Right lobe of liver (tissue), 4 donors: Measurements from ENCODE around the gene MRPL20.

Experiments
- POLR2A ChIP-seq: fragments of 450-650 bp; IDR thresholded peaks from one replicate; pipeline ENCODE4 v1.6.1; 2017; ENCODE audit warnings: antibody characterized with exemption, mild to moderate bottlenecking
- TF ChIP-seq, protein P1 (sequence below), 4 donors: fragments of 200-600 bp in 3 of 4; fragments of 450-650 bp in 1 of 4; IDR thresholded peaks; one replicate each; pipeline versions ENCODE4 v1.5.1 to v1.8.0; 2016 to 2022; ENCODE audit warnings: antibody characterized with exemption in 4 of 4, mild to moderate bottlenecking in 2 of 4
- donor health status: DM: no; HTN: no; CAD: no.
- donor health status: DM: no; HTN: no; CAD: no.
- donor health status: DM: no; HTN: yes; CAD: no.

DNA sequence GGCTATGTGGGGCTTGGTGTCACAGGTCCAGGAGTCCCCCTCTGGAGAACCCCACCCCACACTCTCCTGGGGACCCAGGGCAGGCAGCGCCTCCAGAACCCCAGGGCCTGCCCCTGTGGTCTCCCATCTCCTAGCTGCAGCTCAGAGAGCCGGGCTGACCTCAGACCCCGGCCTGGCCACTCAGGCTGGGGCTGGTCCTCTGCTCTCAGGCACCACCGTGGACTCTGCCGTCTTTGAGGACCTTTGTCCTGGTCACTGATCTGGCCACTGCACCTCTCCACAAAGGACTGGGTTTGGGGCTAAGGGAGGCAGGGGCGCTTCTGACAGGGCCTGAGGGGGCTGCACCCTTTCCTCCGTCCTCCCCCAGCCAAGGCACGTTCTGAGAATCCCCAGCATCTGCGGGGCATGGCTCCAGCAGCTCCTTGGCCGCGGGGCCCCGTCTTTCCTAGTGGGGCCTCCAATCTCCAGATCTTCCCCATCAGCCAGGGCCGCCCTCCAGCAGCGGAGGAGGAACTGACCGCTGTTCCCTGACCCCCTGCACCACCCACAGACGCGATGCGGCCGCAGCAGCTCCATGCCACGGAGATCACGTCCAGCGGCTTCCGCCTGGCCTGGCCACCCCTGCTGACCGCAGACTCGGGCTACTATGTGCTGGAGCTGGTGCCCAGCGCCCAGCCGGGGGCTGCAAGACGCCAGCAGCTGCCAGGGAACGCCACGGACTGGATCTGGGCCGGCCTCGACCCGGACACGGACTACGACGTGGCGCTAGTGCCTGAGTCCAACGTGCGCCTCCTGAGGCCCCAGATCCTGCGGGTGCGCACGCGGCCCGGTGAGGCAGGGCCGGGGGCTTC is 31.7 kb upstream of the MRPL20 start:
- TF ChIP-seq, protein P1, sequence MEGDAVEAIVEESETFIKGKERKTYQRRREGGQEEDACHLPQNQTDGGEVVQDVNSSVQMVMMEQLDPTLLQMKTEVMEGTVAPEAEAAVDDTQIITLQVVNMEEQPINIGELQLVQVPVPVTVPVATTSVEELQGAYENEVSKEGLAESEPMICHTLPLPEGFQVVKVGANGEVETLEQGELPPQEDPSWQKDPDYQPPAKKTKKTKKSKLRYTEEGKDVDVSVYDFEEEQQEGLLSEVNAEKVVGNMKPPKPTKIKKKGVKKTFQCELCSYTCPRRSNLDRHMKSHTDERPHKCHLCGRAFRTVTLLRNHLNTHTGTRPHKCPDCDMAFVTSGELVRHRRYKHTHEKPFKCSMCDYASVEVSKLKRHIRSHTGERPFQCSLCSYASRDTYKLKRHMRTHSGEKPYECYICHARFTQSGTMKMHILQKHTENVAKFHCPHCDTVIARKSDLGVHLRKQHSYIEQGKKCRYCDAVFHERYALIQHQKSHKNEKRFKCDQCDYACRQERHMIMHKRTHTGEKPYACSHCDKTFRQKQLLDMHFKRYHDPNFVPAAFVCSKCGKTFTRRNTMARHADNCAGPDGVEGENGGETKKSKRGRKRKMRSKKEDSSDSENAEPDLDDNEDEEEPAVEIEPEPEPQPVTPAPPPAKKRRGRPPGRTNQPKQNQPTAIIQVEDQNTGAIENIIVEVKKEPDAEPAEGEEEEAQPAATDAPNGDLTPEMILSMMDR (IDR thresholded peaks at IDR 0.05), result no peak
- TF ChIP-seq POLR2A, result no peak
